A549 (cell line): Measurements from ENCODE around the gene FNDC3A. TPM values are rescaled to one million over a fixed set of nuclear protein-coding genes. Genes with fewer than 3 reads are reported as not detected.

ENCODE experiments used
- ATAC-seq, 2 experiments: fragments of 200-7000 bp in 1 of 2; fragments of >200 bp in 1 of 2; cut with Nextera tagmentation in 1 of 2; cut with Tn5 transposase in 1 of 2; 3 replicates each; pipeline versions ENCODE4 v1.8.0 to v1.9.1; 2018 to 2020; ENCODE audit warnings: mild to moderate bottlenecking in 1 of 2, moderate library complexity in 1 of 2
- CTCF ChIA-PET: fragments of 300-600 bp; sonication (Branson Sonifier 250); formaldehyde crosslinking; extraction: SDS; loops from one replicate; lab custom pipeline; 2021; ENCODE audit warnings: antibody characterized with exemption, inconsistent platforms; lab: Yijun Ruan, JAX
- POLR2A ChIA-PET: fragments of 350-600 bp; formaldehyde crosslinking; extraction: SDS; loops from one replicate; lab custom pipeline; 2021; ENCODE audit warnings: antibody characterized with exemption, inconsistent platforms; lab: Yijun Ruan, JAX
- DNase-seq, 2 experiments: peaks; one replicate each; pipeline versions ENCODE4 v3.0.0 to v3.0.0-alpha.2; 2011 to 2016; ENCODE audit warnings: low read depth in 1 of 2, low spot score in 1 of 2
- FAIRE-seq: peaks from 2 replicates; lab custom pipeline; 2011; peaks lifted over from hg19 to GRCh38; lab: Jason Lieb, UNC
- H3K27ac ChIP-seq, 2 experiments: fragments of >200 bp; sonication (Bioruptor Twin); formaldehyde crosslinking; 3 replicates each; pipeline ENCODE4 v1.5.1; 2016 to 2017
- H3K4me1 ChIP-seq: fragments of >200 bp; sonication (Bioruptor Twin); formaldehyde crosslinking; 3 replicates; pipeline ENCODE4 v1.6.1; 2016
- H3K4me2 ChIP-seq: fragments of >200 bp; sonication (Bioruptor Twin); formaldehyde crosslinking; 3 replicates; pipeline ENCODE4 v1.6.1; 2016
- H3K4me3 ChIP-seq: fragments of >200 bp; sonication (Bioruptor Twin); formaldehyde crosslinking; 3 replicates; pipeline ENCODE4 v1.5.1; 2016
- H3K9me3 ChIP-seq: fragments of >200 bp; sonication (Bioruptor Twin); formaldehyde crosslinking; 3 replicates; pipeline ENCODE4 v1.6.1; 2016
- CBX2 ChIP-seq: fragments of 200-600 bp; sonication (generic); IDR thresholded peaks from 2 replicates; pipeline ENCODE4 v1.6.1; 2016; ENCODE audit warnings: low read depth, mild to moderate bottlenecking, borderline replicate concordance
- CBX8 ChIP-seq: fragments of 200-600 bp; sonication (generic); IDR thresholded peaks from 2 replicates; pipeline ENCODE4 v1.6.1; 2016
- FOXS1 ChIP-seq: fragments of 250-450 bp; sonication (Bioruptor Pico); IDR thresholded peaks from 2 replicates; pipeline ENCODE4 v1.5.0; 2020; ENCODE audit warnings: mild to moderate bottlenecking, moderate library complexity
- KDM5A ChIP-seq: fragments of 200-600 bp; sonication (generic); IDR thresholded peaks from 2 replicates; pipeline ENCODE4 v1.6.1; 2016; ENCODE audit warnings: antibody characterized with exemption, mild to moderate bottlenecking
- MAFK ChIP-seq: fragments of 450-650 bp; IDR thresholded peaks from 2 replicates; pipeline ENCODE4 v1.6.1; 2014; ENCODE audit not compliant: partially characterized antibody
- MAZ ChIP-seq: fragments of 150-350 bp; IDR thresholded peaks from 2 replicates; pipeline ENCODE4 v1.6.1; 2014; ENCODE audit warnings: antibody characterized with exemption, low read depth, low read length, borderline replicate concordance
- MYC ChIP-seq: IDR thresholded peaks from 2 replicates; pipeline ENCODE4 v1.6.1; 2012; ENCODE audit warnings: mild to moderate bottlenecking, inconsistent platforms, low read length, improper control_type of control experiment, borderline replicate concordance
- WGBS: methylation state at CpG from one replicate; pipeline ENCODE4 v1.1.6; 2017; ENCODE audit errors: missing lambda C conversion rate; 5-methylcytosine and 5-hydroxymethylcytosine counted together
- polyA plus RNA-seq, 4 experiments: library from polyadenylated mRNA; depleted of rRNA in 3 of 4; stranded (reverse); fragments of >200 nt; fragmentation: RNase III in 1 of 4; extraction: RNeasy Plus Mini Kit Qiagen cat#74134 plus additional on column Dnase treatment in 1 of 4; gene quantifications; 2 replicates in 3 of 4; 3 replicates in 1 of 4; pipeline ENCODE4 v1.2.3, GENCODE V29; 2011 to 2017
- TF ChIP-seq, protein P1 (sequence below): fragments of 250-450 bp; sonication (Bioruptor Pico); IDR thresholded peaks from 2 replicates; pipeline ENCODE4 v1.5.0; 2020; ENCODE audit warnings: low read depth, mild to moderate bottlenecking, moderate library complexity
- TF ChIP-seq, protein P2 (sequence below): IDR thresholded peaks from 2 replicates; pipeline ENCODE4 v1.6.1; 2012
- TF ChIP-seq, protein P3 (sequence below): IDR thresholded peaks from 2 replicates; pipeline ENCODE4 v1.6.1; 2012
- TF ChIP-seq, protein P4 (sequence below): fragments of 250-450 bp; sonication (Bioruptor Pico); IDR thresholded peaks from 2 replicates; pipeline ENCODE4 v1.5.0; 2021; ENCODE audit warnings: mild to moderate bottlenecking, moderate library complexity, borderline replicate concordance

Gene FNDC3A
- polyA plus RNA-seq, 2 of the 4 experiments (the other 2 are of a cell fraction) = 16.0 to 32.6 TPM

DNA sequence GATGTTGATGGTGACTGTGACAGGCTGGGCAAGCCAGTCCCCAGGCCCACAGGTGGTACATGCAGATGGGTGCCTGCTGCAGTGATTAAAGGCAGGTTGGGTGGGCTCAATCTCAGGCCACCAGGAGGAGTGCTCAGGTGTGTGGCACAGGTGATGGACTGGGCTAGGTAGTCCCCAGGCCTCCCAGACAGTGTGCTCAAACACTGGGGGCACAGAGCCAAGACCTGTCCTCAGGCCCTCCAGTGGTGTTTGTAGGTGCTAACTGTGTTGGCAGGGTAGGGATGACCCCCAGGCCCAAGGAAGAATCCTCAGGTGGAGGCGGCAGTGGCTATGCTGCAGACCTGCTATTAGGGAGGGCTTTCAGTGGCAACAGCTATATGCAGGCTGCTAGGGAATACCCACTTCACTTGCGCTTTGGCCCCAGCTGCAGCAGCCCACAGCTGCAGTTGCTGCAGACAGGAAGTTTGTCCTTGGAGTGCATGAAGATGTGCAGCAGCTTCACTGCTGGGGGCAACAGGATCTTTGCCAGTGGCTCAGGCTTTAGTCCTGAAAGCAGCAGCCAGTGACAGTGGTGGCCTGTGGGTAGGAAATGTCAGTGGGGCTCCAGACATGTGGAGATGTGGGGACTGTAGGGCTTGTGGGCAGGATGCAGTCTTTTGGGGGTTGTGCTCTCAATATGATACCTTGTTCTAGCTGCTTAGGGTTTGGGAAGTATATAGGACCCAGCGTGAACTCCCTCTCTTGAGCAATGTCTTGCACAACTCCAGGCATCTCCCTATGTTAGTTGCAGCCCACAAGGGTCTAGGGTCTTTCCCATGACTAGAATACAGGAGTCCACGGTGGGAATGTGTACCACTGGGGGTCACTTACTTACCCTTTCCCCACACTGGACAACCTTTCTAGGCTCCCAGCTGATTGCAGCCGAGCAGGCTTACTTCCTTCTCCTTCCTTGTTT is 190.4 kb downstream of the FNDC3A start:
- Histone ChIP-seq H3K27ac (no peak overlapping the region), H3K9me3 (peaks cover 12% of the 10 kb centered on the region), H3K4me1 (no peaks in the 10 kb centered on the region), H3K4me3 (no peak overlapping the region), H3K4me2 (no peak overlapping the region)
- TF ChIP-seq CBX2 (no peak), FOXS1 (no peak), CBX8 (no peak), MAFK (no peak), MAZ (no peak), KDM5A (no peak)
- TF ChIP-seq, protein P1, sequence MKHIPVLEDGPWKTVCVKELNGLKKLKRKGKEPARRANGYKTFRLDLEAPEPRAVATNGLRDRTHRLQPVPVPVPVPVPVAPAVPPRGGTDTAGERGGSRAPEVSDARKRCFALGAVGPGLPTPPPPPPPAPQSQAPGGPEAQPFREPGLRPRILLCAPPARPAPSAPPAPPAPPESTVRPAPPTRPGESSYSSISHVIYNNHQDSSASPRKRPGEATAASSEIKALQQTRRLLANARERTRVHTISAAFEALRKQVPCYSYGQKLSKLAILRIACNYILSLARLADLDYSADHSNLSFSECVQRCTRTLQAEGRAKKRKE (CRISPR knock-in tag) = no peak
- WGBS = 81% methylated on average over 4 of the region's 5 CpGs
- FAIRE-seq (no peak), ATAC-seq (no peak), DNase-seq (no peak)
- POLR2A ChIA-PET = no interaction called here
- CTCF ChIA-PET = no interaction called here

DNA sequence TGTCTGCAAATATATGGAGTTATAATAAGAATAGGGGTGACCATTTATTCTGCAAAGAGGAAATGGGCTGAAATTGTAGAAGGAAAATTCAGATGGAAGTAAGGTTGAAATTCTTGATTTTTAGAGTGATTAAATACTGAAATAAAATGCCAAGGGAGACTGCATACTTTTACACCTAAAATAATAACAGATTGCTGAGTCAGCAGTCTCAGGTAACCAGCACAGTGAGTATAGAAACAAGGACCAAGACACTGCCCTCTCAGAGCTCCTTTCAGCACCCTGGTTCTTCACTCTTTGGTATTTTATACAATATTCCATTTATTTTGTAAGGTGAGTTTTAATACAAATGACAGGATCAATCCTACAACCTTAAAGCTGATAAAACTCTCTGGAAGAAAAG is 195.6 kb downstream of the FNDC3A start:
- Histone ChIP-seq H3K4me2 (no peak overlapping the region), H3K4me3 (no peak overlapping the region), H3K27ac (no peak overlapping the region), H3K9me3 (no peaks in the 10 kb centered on the region), H3K4me1 (no peaks in the 10 kb centered on the region)
- ChIA-PET CTCF (no interaction called here), POLR2A (no interaction called here)
- no peak for DNase-seq
- no peak for ATAC-seq
- TF ChIP-seq MAFK = peak; percentile 94
- no peak for TF ChIP-seq MYC
- FAIRE-seq = no peak

DNA sequence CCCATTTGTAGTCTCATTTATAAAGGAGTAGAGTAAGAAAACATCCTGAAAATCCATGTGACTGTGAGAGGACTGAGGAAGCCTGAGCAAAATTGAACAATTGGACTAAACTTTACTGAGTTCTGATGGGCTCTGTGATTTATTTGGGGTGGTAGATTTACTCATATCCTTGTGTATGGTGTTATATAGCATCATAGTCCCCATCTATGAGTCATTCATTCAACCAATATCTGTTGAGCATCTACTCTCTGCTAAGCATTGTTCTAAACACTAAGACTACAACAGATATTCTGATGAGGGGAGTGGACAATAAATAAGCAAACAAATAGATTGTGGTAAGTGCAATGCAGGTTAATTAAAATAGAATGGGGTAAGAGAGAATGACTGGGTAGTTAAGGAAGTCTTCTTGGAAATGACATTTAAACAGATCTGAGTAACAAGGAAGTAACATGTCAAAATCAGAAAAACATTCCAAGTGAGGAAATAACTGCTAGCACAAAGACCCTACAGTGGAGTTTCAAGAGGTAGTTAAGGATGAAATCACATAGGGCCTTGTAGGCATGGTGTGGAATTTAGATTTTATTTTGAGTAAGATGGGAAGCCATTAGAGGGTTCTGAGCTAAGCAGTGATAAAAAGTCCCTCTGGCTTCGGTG is 208.1 kb downstream of the FNDC3A start:
- TF ChIP-seq, protein P2, sequence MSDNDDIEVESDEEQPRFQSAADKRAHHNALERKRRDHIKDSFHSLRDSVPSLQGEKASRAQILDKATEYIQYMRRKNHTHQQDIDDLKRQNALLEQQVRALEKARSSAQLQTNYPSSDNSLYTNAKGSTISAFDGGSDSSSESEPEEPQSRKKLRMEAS = no peak
- TF ChIP-seq, protein P3, sequence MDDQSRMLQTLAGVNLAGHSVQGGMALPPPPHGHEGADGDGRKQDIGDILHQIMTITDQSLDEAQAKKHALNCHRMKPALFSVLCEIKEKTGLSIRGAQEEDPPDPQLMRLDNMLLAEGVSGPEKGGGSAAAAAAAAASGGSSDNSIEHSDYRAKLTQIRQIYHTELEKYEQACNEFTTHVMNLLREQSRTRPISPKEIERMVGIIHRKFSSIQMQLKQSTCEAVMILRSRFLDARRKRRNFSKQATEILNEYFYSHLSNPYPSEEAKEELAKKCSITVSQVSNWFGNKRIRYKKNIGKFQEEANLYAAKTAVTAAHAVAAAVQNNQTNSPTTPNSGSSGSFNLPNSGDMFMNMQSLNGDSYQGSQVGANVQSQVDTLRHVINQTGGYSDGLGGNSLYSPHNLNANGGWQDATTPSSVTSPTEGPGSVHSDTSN = no peak
- TF ChIP-seq, protein P4, sequence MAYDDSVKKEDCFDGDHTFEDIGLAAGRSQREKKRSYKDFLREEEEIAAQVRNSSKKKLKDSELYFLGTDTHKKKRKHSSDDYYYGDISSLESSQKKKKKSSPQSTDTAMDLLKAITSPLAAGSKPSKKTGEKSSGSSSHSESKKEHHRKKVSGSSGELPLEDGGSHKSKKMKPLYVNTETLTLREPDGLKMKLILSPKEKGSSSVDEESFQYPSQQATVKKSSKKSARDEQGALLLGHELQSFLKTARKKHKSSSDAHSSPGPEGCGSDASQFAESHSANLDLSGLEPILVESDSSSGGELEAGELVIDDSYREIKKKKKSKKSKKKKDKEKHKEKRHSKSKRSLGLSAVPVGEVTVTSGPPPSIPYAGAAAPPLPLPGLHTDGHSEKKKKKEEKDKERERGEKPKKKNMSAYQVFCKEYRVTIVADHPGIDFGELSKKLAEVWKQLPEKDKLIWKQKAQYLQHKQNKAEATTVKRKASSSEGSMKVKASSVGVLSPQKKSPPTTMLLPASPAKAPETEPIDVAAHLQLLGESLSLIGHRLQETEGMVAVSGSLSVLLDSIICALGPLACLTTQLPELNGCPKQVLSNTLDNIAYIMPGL = no peak
- no peak for TF ChIP-seq CBX2
- CTCF ChIA-PET = interaction anchor here (1.0 kb wide), 1 partner anchor 97 kb away, joined by 3 read pairs; no protein-coding TSS in a partner anchor
- WGBS = 95% methylated on average over 1 of the region's 1 CpG
- Histone ChIP-seq H3K27ac (no peak overlapping the region), H3K4me3 (no peak overlapping the region), H3K4me2 (no peak overlapping the region), H3K4me1 (no peaks in the 10 kb centered on the region; the same call in 2 of the 3 replicates), H3K9me3 (no peaks in the 10 kb centered on the region)
- FAIRE-seq (no peak), DNase-seq (no peak), ATAC-seq (no peak)
- POLR2A ChIA-PET = no interaction called here

DNA sequence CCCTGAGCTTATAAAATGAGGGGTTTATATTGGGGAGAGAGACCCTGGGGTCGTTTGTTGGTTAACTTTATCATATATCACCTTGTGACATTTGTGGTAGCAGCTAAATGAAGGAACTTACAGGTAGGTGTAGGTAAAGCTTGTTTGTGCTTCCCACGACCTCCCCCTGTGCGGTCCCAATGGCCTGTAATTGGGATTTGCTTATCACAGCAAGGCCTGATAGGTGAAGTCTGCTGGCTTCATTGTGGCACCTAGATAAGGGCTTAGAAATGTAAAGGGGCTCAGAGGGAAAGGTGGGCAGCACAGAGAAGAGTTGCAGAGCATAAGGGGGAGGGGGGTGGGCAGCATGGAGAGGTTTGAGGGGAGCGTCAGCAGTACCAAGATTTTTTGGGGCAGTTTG is 208.9 kb downstream of the FNDC3A start:
- H3K4me1 ChIP-seq = no peaks in the 10 kb centered on the region; the same call in 2 of the 3 replicates
- no peak overlapping the region for H3K27ac ChIP-seq
- no peak overlapping the region for H3K4me3 ChIP-seq
- ATAC-seq (no peak), FAIRE-seq (no peak), DNase-seq (no peak)
- H3K4me2 ChIP-seq = no peak overlapping the region
- TF ChIP-seq CBX2 = no peak
- H3K9me3 ChIP-seq = no peaks in the 10 kb centered on the region
- WGBS = 74% methylated on average over 4 of the region's 4 CpGs
- ChIA-PET CTCF (interaction anchor here (1.0 kb wide), 1 partner anchor 96 kb away, joined by 3 read pairs; no protein-coding TSS in a partner anchor), POLR2A (no interaction called here)
